Measurements from ENCODE around the gene TRIO.

TRIO gene

GRCh38 chr5:14424011-14424685 is 281.0 kb downstream of the TRIO start:
- no peak for DNase-seq
- no peaks in the 10 kb centered on the region for H3K27me3 ChIP-seq (replicated peaks; ENCODE audit: insufficient read depth, low read length)
- H3K79me2 ChIP-seq (ENCODE audit: low read length): no peaks in the 10 kb centered on the region
- no peak overlapping the region for H3K4me3 ChIP-seq (ENCODE audit: low read length)
- no peaks in the 10 kb centered on the region for H3K36me3 ChIP-seq (replicated peaks; ENCODE audit: insufficient read depth, low read length)
- H3K9me3 ChIP-seq (replicated peaks; ENCODE audit: insufficient read depth, low read length): no peaks in the 10 kb centered on the region
- H3F3A ChIP-seq (ENCODE audit: insufficient read depth, low read length): no peaks in the 10 kb centered on the region
- no peaks in the 10 kb centered on the region for H3K9me2 ChIP-seq (replicated peaks; ENCODE audit: insufficient read depth, low read length)
- H3K4me1 ChIP-seq (ENCODE audit: low read length): no peaks in the 10 kb centered on the region
- TF ChIP-seq EZH2phosphoT487 (IDR thresholded peaks at IDR 0.05; ENCODE audit: low read length): no peak
- TF ChIP-seq CTCF (IDR thresholded peaks at IDR 0.05; ENCODE audit: low read length): no peak
- no peaks in the 10 kb centered on the region for H4K20me1 ChIP-seq (ENCODE audit: insufficient read depth, low read length)
- H3K4me2 ChIP-seq (ENCODE audit: low read depth, low read length): no peak overlapping the region
- no peak overlapping the region for H3K9ac ChIP-seq (ENCODE audit: low read length)
- H3K27ac ChIP-seq (ENCODE audit: low read length): no peak overlapping the region
- no peak overlapping the region for H2AFZ ChIP-seq (ENCODE audit: low read length)

- Histone ChIP-seq H4K20me1 (ENCODE audit: insufficient read depth, low read length) (no peaks in the 10 kb centered on the region), H3K9me3 (replicated peaks; ENCODE audit: insufficient read depth, low read length) (no peaks in the 10 kb centered on the region), H3K4me1 (ENCODE audit: low read length) (no peaks in the 10 kb centered on the region), H3K9ac (ENCODE audit: low read length) (no peak overlapping the region), H3K4me2 (ENCODE audit: low read depth, low read length) (no peak overlapping the region), H3K79me2 (ENCODE audit: low read length) (no peaks in the 10 kb centered on the region), H3K36me3 (replicated peaks; ENCODE audit: insufficient read depth, low read length) (no peaks in the 10 kb centered on the region), H3F3A (ENCODE audit: insufficient read depth, low read length) (no peaks in the 10 kb centered on the region), H3K4me3 (ENCODE audit: low read length) (no peak overlapping the region), H2AFZ (ENCODE audit: low read length) (no peak overlapping the region), H3K9me2 (replicated peaks; ENCODE audit: insufficient read depth, low read length) (no peaks in the 10 kb centered on the region), H3K27me3 (replicated peaks; ENCODE audit: insufficient read depth, low read length) (no peaks in the 10 kb centered on the region), H3K27ac (ENCODE audit: low read length) (no peak overlapping the region)
- no peak for DNase-seq
- no peak for TF ChIP-seq EZH2phosphoT487 (IDR thresholded peaks at IDR 0.05; ENCODE audit: low read length)
- no peak for TF ChIP-seq EZH2 (optimal IDR thresholded peaks at IDR 0.05; ENCODE audit: low read depth, low read length)
- TF ChIP-seq CTCF (IDR thresholded peaks at IDR 0.05; ENCODE audit: low read length): no peak
Measured at GRCh38 chr5:14425559-14425958, 282.4 kb downstream of the TRIO start.

- Histone ChIP-seq H3K9me2 (replicated peaks; ENCODE audit: insufficient read depth, low read length) (no peaks in the 10 kb centered on the region), H3F3A (ENCODE audit: insufficient read depth, low read length) (no peaks in the 10 kb centered on the region), H3K9ac (ENCODE audit: low read length) (no peak overlapping the region), H3K79me2 (ENCODE audit: low read length) (no peaks in the 10 kb centered on the region), H2AFZ (ENCODE audit: low read length) (no peak overlapping the region), H4K20me1 (ENCODE audit: insufficient read depth, low read length) (no peaks in the 10 kb centered on the region), H3K9me3 (replicated peaks; ENCODE audit: insufficient read depth, low read length) (no peaks in the 10 kb centered on the region), H3K36me3 (replicated peaks; ENCODE audit: insufficient read depth, low read length) (no peaks in the 10 kb centered on the region), H3K4me2 (ENCODE audit: low read depth, low read length) (no peak overlapping the region), H3K27me3 (replicated peaks; ENCODE audit: insufficient read depth, low read length) (no peaks in the 10 kb centered on the region), H3K4me3 (ENCODE audit: low read length) (no peak overlapping the region), H3K4me1 (ENCODE audit: low read length) (no peaks in the 10 kb centered on the region), H3K27ac (ENCODE audit: low read length) (no peak overlapping the region)
- no peak for DNase-seq
- TF ChIP-seq CTCF (IDR thresholded peaks at IDR 0.05; ENCODE audit: low read length) (no peak), EZH2 (optimal IDR thresholded peaks at IDR 0.05; ENCODE audit: low read depth, low read length) (no peak), EZH2phosphoT487 (IDR thresholded peaks at IDR 0.05; ENCODE audit: low read length) (no peak)
Measured at GRCh38 chr5:14426521-14426920, 283.4 kb downstream of the TRIO start.
